Omental fat pad (tissue), 4 donors: ENCODE measurements around the gene TRAP1. TPM values are rescaled to one million over a fixed set of nuclear protein-coding genes. Genes with fewer than 3 reads are reported as not detected.

Experiments
- ATAC-seq: fragments of 150-250 bp; one replicate; pipeline ENCODE4 v1.9.1; 2016; ENCODE audit warnings: mild to moderate bottlenecking, moderate library complexity; ENCODE audit not compliant: low FRiP score
- DNase-seq: peaks from one replicate; pipeline ENCODE4 v3.0.0-alpha.2; 2019; ENCODE audit warnings: low spot score
- total RNA-seq, 4 donors: library from RNA; depleted of rRNA; stranded (reverse); fragments of >200 nt; gene quantifications; one replicate each; pipeline ENCODE4 v1.1.0, GENCODE V29; 2016
- TF ChIP-seq, protein P1 (sequence below), 3 donors: fragments of 450-650 bp; IDR thresholded peaks; one replicate each; pipeline ENCODE4 v1.5.1; 2016 to 2017; ENCODE audit warnings: antibody characterized with exemption in 3 of 3, mild to moderate bottlenecking in 3 of 3, moderate library complexity in 2 of 3

TRAP1 gene
- total RNA-seq, 4 donors from 2014 or later, result 53.4 to 79.9 (median 70.5) TPM

DNA sequence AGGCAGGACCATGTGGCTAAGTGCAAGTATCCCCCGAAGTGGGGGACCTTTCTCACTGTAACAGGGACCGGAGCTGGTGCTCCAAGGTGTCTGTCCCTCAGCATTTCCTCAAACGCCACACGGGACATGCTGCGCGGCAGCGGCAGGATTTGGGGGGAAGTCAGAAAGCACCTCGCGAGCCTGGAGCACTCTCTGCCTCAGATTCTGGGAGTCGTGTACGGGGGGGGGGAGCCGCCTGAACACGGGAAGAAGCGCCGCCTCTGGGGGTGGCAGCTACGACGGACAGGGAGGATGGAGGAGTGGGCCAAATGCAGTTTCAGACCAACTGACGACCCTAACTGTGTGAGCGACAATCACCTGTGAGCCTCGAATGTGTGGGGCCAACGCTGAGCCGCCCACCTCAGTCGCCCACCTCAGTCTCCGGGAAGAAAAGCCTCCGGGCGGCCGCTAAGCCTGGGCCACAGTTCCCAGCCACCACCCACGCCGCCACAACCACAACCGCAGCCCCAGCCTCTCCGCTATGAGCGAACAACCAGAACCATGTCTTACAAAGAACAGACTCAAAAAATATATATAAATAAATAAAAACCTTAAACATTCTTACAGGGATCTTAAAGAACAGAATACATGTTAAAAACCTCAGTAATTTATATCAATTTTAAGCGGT is 8.8 kb upstream of the TRAP1 start:
- DNase-seq, result no peak
- ATAC-seq, result no peak
- TF ChIP-seq, protein P1, sequence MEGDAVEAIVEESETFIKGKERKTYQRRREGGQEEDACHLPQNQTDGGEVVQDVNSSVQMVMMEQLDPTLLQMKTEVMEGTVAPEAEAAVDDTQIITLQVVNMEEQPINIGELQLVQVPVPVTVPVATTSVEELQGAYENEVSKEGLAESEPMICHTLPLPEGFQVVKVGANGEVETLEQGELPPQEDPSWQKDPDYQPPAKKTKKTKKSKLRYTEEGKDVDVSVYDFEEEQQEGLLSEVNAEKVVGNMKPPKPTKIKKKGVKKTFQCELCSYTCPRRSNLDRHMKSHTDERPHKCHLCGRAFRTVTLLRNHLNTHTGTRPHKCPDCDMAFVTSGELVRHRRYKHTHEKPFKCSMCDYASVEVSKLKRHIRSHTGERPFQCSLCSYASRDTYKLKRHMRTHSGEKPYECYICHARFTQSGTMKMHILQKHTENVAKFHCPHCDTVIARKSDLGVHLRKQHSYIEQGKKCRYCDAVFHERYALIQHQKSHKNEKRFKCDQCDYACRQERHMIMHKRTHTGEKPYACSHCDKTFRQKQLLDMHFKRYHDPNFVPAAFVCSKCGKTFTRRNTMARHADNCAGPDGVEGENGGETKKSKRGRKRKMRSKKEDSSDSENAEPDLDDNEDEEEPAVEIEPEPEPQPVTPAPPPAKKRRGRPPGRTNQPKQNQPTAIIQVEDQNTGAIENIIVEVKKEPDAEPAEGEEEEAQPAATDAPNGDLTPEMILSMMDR (IDR thresholded peaks at IDR 0.05), result no peak

DNA sequence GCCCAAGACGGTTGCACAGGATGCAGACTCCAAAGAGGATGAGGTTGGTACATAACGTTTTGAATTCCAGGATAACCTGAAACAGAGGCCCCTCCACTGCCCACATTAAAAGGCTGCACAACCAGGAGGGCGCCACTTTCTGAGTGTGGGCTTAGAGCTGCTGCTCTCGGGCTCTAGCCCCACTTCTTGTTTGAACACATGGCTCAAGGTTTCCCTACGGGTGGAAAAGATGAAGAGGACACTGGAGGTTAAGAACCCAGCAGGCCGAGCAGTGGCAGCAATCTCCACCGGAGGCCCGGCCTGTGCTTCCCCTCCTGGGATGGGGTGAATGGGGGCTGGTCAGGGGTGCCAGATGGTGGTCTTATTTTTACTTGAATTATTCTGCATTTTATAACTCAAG is 8.0 kb upstream of the TRAP1 start:
- DNase-seq, result no peak
- TF ChIP-seq, protein P1 (IDR thresholded peaks at IDR 0.05), result no peak
- no peak for ATAC-seq

DNA sequence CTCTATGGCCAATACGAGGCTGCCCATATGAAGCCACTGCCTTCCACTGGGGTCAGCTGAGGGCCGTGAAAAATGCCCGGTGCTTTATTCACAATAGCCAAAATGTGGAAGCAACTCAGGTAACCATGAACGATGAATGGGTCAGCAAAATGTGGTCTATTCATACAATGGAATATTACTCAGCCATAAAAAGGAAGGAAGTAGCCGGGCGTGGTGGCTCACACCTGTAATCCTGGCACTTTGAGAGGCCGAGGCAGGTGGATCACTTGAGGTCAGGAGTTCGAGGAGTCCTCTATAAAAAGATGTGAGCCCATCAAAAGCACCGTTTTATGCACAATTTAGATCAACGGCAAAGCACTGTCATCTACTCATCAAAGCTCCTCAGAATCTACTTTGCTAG is 5.2 kb upstream of the TRAP1 start:
- no peak for ATAC-seq
- TF ChIP-seq, protein P1 (IDR thresholded peaks at IDR 0.05), result no peak
- DNase-seq, result no peak

DNA sequence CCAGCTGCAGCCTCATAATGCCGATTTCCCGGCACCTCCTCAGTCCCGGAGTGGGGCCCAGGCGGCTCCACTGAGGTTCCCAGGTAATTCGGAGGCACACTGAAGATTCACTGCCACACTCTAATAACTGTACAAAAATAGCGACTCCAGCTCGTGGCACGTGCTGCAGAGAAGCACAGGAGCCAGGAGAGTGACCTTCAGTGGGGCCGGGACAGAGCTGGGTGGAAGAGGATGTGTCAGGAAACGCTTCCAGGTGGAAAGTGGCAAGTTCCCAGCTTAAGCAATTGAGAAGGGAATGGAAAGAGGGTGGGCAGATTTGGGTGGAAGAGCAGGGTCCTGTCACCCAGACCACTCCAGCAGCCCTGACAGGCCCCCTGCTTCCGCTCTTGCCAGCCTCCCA is 3.1 kb upstream of the TRAP1 start:
- TF ChIP-seq, protein P1 (IDR thresholded peaks at IDR 0.05), result no peak
- no peak for ATAC-seq

DNA sequence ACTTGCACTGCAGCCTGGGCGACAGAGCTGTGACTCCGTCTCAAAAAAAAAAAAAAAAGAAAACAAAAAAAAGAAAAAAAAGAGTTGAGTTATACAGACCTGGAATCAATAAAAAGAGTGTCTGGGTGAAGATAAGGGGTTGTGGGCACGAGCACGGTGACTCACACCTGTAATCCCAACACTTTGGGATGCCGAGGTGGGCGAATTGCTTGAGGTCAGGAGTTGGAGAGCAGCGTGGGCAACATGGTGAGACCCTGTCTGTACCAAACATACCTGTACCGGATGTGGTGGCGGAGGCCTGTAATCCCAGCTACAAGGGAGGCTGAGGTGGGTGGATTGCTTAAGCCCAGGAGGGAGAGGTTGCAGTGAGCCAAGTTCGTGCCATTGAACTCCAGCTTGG is 1.3 kb upstream of the TRAP1 start:
- DNase-seq, result no peak
- no peak for ATAC-seq
- TF ChIP-seq, protein P1 (IDR thresholded peaks at IDR 0.05), result no peak

More for the DNA sequence above, 3.1 kb upstream of the TRAP1 start:
- no peak for DNase-seq

DNA sequence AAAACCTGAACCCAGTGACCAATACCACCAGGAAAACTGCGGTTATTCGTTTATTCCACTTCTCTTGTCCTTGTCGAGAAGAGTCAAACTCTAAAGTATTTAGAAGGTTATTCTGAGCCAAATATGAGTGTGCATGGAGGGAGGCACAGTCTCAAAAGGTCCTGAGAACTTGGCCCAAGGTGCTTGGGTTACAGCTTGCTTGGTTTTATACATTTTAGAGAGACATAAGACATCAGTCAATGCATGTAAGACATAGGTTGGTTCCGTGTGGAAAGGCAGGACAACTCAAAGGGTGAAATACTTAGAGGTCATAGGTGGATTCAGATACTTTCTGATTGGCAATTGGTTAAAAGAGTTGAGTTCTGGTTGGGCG is 681 bp upstream of the TRAP1 start:
- no peak for DNase-seq
- no peak for ATAC-seq
- TF ChIP-seq, protein P1 (IDR thresholded peaks at IDR 0.05), result no peak

DNA sequence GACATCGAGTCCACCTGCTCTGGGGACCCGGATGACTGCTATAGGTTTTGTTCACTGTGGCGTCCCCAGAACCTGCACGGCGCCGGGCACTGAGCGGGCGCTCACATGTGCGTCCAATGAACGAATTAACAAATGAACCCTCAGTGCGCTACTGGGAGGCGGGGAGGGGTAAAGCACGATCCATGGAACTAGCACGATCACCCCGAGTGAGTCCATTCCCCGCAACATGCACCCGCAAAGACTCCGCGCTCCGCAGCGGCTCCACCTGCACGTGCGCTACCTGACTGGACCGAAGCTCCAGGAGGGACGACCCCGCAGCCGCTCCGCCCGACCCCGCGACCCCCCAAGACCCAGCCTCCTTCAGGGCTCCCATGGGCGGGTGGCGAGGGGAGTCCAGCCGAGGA is 491 bp downstream of the TRAP1 start:
- ATAC-seq, result peak; percentile 9
- no peak for DNase-seq
- TF ChIP-seq, protein P1 (IDR thresholded peaks at IDR 0.05), result no peak
